Panc1 (cell line): ENCODE data around the gene RNF220. TPM values are rescaled to one million over a fixed set of nuclear protein-coding genes. Genes with fewer than 3 reads are reported as not detected.

Experiments
- ATAC-seq: fragments of 200-7000 bp; cut with Tn5 transposase; 2 replicates; pipeline ENCODE4 v1.9.1; 2020; ENCODE audit warnings: mild to moderate bottlenecking, moderate library complexity
- BruUV-seq: library from RNA; stranded (reverse); fragments of 400-500 nt; replicated peaks from 2 replicates; lab custom pipeline; 2021; lab: Mats Ljungman, UMichigan
- CTCF ChIA-PET: fragments of 300-600 bp; sonication (Branson Sonifier 250); formaldehyde crosslinking; loops from one replicate; lab custom pipeline; 2022; ENCODE audit warnings: antibody characterized with exemption; lab: Charles Lee
- POLR2A ChIA-PET: fragments of 300-600 bp; sonication (Branson Sonifier 250); formaldehyde crosslinking; loops from one replicate; lab custom pipeline; 2022; ENCODE audit warnings: antibody characterized with exemption; lab: Charles Lee
- DNase-seq: peaks from one replicate; pipeline ENCODE4 v3.0.0-alpha.2; 2010; ENCODE audit warnings: low read depth, low spot score
- H3K27ac ChIP-seq: 2 replicates; pipeline ENCODE4 v1.5.1; 2011; ENCODE audit warnings: mild to moderate bottlenecking, low read length, inconsistent platforms
- H3K27me3 ChIP-seq: fragments of 200-500 bp; sonication (Bioruptor generic); 2 replicates; pipeline ENCODE4 v1.6.0; 2014; ENCODE audit warnings: low read length, inconsistent platforms; ENCODE audit not compliant: control insufficient read depth, insufficient read depth
- H3K36me3 ChIP-seq: fragments of 200-500 bp; sonication (Bioruptor generic); 2 replicates; pipeline ENCODE4 v1.5.1; 2014; ENCODE audit warnings: inconsistent platforms, mild to moderate bottlenecking, low read length, moderate library complexity; ENCODE audit not compliant: control insufficient read depth, insufficient read depth
- H3K4me1 ChIP-seq: 2 replicates; pipeline ENCODE4 v1.5.1; 2011; ENCODE audit warnings: inconsistent platforms, mild to moderate bottlenecking, low read length, moderate library complexity; ENCODE audit not compliant: control insufficient read depth, insufficient read depth
- H3K4me3 ChIP-seq, 2 experiments: 2 replicates each; pipeline ENCODE4 v1.5.1; 2011 to 2012; ENCODE audit warnings: low read depth in 2 of 2, low read length in 2 of 2, mild to moderate bottlenecking in 2 of 2, inconsistent platforms in 1 of 2, moderate library complexity in 1 of 2
- H3K9me3 ChIP-seq: fragments of 200-500 bp; sonication (Bioruptor generic); 2 replicates; pipeline ENCODE4 v1.5.1; 2014; ENCODE audit warnings: low read depth, mild to moderate bottlenecking, inconsistent platforms, low read length, moderate library complexity; ENCODE audit not compliant: control insufficient read depth, insufficient read depth
- CTCF ChIP-seq: fragments of 450-650 bp; IDR thresholded peaks from 2 replicates; pipeline ENCODE4 v1.5.1; 2017; ENCODE audit warnings: mild to moderate bottlenecking
- POLR2AphosphoS5 ChIP-seq: IDR thresholded peaks from 2 replicates; pipeline ENCODE4 v1.6.1; 2012; ENCODE audit warnings: mild to moderate bottlenecking, low read depth, low read length, moderate library complexity
- REST ChIP-seq, 2 experiments: IDR thresholded peaks; 2 replicates each; pipeline ENCODE4 v1.6.1; 2011 to 2012; ENCODE audit warnings: low read depth in 2 of 2, control low read depth in 1 of 2, low read length in 1 of 2, mild to moderate bottlenecking in 1 of 2, moderate library complexity in 1 of 2; ENCODE audit not compliant: insufficient read depth in 1 of 2
- SIN3A ChIP-seq: IDR thresholded peaks from 2 replicates; pipeline ENCODE4 v1.6.1; 2012; ENCODE audit warnings: low read depth, mild to moderate bottlenecking, low read length, moderate library complexity, borderline replicate concordance; ENCODE audit not compliant: insufficient read depth
- TCF7L2 ChIP-seq: IDR thresholded peaks from 2 replicates; pipeline ENCODE4 v1.6.1; 2011; ENCODE audit warnings: mild to moderate bottlenecking, low read depth, low read length, inconsistent platforms
- in situ Hi-C: cut with HindIII; loops from 2 replicates; pipeline ENCODE4 v1.10.0; 2016; ENCODE audit warnings: low sequenced_read_pairs, low pct_unique_long_range_greater_than_20kb
- intact Hi-C: fragments of 100-400 bp; cut with micrococcal nuclease; formaldehyde crosslinking; loops from one replicate; pipeline ENCODE4 v1.10.0; 2022; ENCODE audit not compliant: unreplicated experiment
- total RNA-seq: library from RNA; stranded (reverse); gene quantifications from one replicate; pipeline ENCODE4 v1.2.1, GENCODE V29; 2021; ENCODE audit not compliant: unreplicated experiment

The RNF220 gene
- total RNA-seq, 1 experiment from 2014 or later = 64.9 TPM

- ATAC-seq = no peak
- Histone ChIP-seq H3K4me3 (no peak overlapping the region), H3K27me3 (no peaks in the 10 kb centered on the region), H3K27ac (no peak overlapping the region), H3K4me1 (peaks cover 6% of the 10 kb centered on the region), H3K36me3 (peaks cover 5% of the 10 kb centered on the region), H3K9me3 (no peaks in the 10 kb centered on the region)
- DNase-seq = no peak
- ChIA-PET POLR2A (no interaction called here), CTCF (no interaction called here)
- in situ Hi-C loops (no loop called here), intact Hi-C loops (no loop called here)
- no TSS peak for BruUV-seq
- no peak for TF ChIP-seq POLR2AphosphoS5
Observed at GRCh38 chr1:44630116-44630515, 225.1 kb downstream of the RNF220 start.

GRCh38 chr1:44631333-44631646 is 226.2 kb downstream of the RNF220 start:
- TF ChIP-seq TCF7L2 (no peak), REST (IDR thresholded peaks at IDR 0.05; ENCODE audit: insufficient read depth in 1 of 2, low read depth in 2 of 2, low read length in 1 of 2) (no peak), POLR2AphosphoS5 (no peak), SIN3A (no peak)
- intact Hi-C loops = no loop called here
- peak overlapping the region; percentile 96 for H3K27ac ChIP-seq
- BruUV-seq = no TSS peak
- no peaks in the 10 kb centered on the region for H3K27me3 ChIP-seq
- ChIA-PET CTCF (interaction anchor here (1.0 kb wide), 1 partner anchor 21 kb away, joined by 9 read pairs; no protein-coding TSS in a partner anchor), POLR2A (interaction anchor here (0.5 to 1.1 kb wide), 2 partner anchors 43 to 494 kb away, joined by 3 read pairs; partner anchors contain the start of genes ARMH1 and TMEM53)
- H3K4me1 ChIP-seq = peaks cover 6% of the 10 kb centered on the region
- in situ Hi-C loops = no loop called here
- H3K36me3 ChIP-seq = peaks cover 7% of the 10 kb centered on the region
- DNase-seq (no peak), ATAC-seq (no peak; the same call in 1 of the 2 replicates)
- peak overlapping the region; percentile 48 to 88 for H3K4me3 ChIP-seq
- H3K9me3 ChIP-seq = no peaks in the 10 kb centered on the region

GRCh38 chr1:44631647-44632539 is 226.8 kb downstream of the RNF220 start:
- no peak for DNase-seq
- BruUV-seq = no TSS peak
- peaks cover 7% of the 10 kb centered on the region for H3K36me3 ChIP-seq
- H3K9me3 ChIP-seq = no peaks in the 10 kb centered on the region
- ATAC-seq = peak; percentile 89
- H3K27me3 ChIP-seq = no peaks in the 10 kb centered on the region
- TF ChIP-seq CTCF (no peak), REST (IDR thresholded peaks at IDR 0.05; ENCODE audit: insufficient read depth in 1 of 2, low read depth in 2 of 2, low read length in 1 of 2) (no peak), SIN3A (0 out of 2 replicates have a peak, but pooled peaks have one; percentile 42), POLR2AphosphoS5 (peak; percentile 93)
- peaks cover 6% of the 10 kb centered on the region for H3K4me1 ChIP-seq
- intact Hi-C loops = no loop called here
- peak overlapping the region; percentile 96 for H3K27ac ChIP-seq
- peak overlapping the region; percentile 48 to 88 for H3K4me3 ChIP-seq
- in situ Hi-C loops = no loop called here
- ChIA-PET POLR2A (interaction anchor here (0.5 to 1.0 kb wide), 5 partner anchors 10 to 495 kb away, joined by 3 to 10 read pairs (median 4); no protein-coding TSS in a partner anchor), CTCF (interaction anchor here (1.0 kb wide), 1 partner anchor 21 kb away, joined by 9 read pairs; no protein-coding TSS in a partner anchor)
